Endothelial cell (in vitro differentiated cells): ENCODE measurements around the gene FAAP20. TPM values are rescaled to one million over a fixed set of nuclear protein-coding genes. Genes with fewer than 3 reads are reported as not detected.

Experiments
- DNase-seq: peaks from one replicate; pipeline ENCODE4 v3.0.0; 2021; ENCODE audit warnings: low spot score
- H3K27ac Mint-ChIP-seq: one replicate; pipeline ENCODE4 v1.8.0; 2021; ENCODE audit warnings: mixed read lengths, inconsistent platforms; ENCODE audit not compliant: unreplicated experiment
- H3K27me3 Mint-ChIP-seq: one replicate; pipeline ENCODE4 v1.8.0; 2021; ENCODE audit warnings: mild to moderate bottlenecking, moderate library complexity, mixed read lengths, inconsistent platforms; ENCODE audit not compliant: unreplicated experiment
- H3K36me3 Mint-ChIP-seq: one replicate; pipeline ENCODE4 v1.8.0; 2021; ENCODE audit warnings: mild to moderate bottlenecking, low read depth, mixed read lengths, inconsistent platforms; ENCODE audit not compliant: unreplicated experiment
- H3K4me1 Mint-ChIP-seq: one replicate; pipeline ENCODE4 v1.8.0; 2021; ENCODE audit warnings: mild to moderate bottlenecking, mixed read lengths, inconsistent platforms; ENCODE audit not compliant: unreplicated experiment
- H3K4me3 Mint-ChIP-seq: one replicate; pipeline ENCODE4 v1.8.0; 2021; ENCODE audit warnings: mild to moderate bottlenecking, mixed read lengths, inconsistent platforms; ENCODE audit not compliant: unreplicated experiment
- H3K9me3 Mint-ChIP-seq: one replicate; pipeline ENCODE4 v1.8.0; 2021; ENCODE audit warnings: mixed read lengths, inconsistent platforms; ENCODE audit not compliant: unreplicated experiment
- CTCF ChIP-seq: fragments of 200-600 bp; sonication (generic); IDR thresholded peaks from one replicate; pipeline ENCODE4 v1.5.0; 2021; ENCODE audit warnings: antibody characterized with exemption; ENCODE audit not compliant: unreplicated experiment
- total RNA-seq: library from RNA; stranded (reverse); fragmentation: NEBNext Ultra II Directional; extraction: Animal tissue kit (Norgen Biotek cat#: 25700); gene quantifications from one replicate; pipeline ENCODE4 v1.2.1, GENCODE V29; 2021; ENCODE audit not compliant: unreplicated experiment

FAAP20 gene
- total RNA-seq, 1 donor from 2014 or later: 118 TPM

- no peak for TF ChIP-seq CTCF
- Mint-ChIP-seq H3K27me3 (peaks cover 19% of the 10 kb centered on the region), H3K4me3 (peak overlapping the region; percentile 21), H3K9me3 (no peaks in the 10 kb centered on the region), H3K4me1 (peaks cover 3% of the 10 kb centered on the region), H3K27ac (no peak overlapping the region), H3K36me3 (peaks cover 12% of the 10 kb centered on the region)
- no peak for DNase-seq
These were observed 16.5 kb downstream of the FAAP20 start for GRCh38 chr1:2177946-2178538.

- H3K36me3 Mint-ChIP-seq: peaks cover 12% of the 10 kb centered on the region
- peaks cover 16% of the 10 kb centered on the region for H3K27me3 Mint-ChIP-seq
- no peak for TF ChIP-seq CTCF
- H3K27ac Mint-ChIP-seq: no peak overlapping the region
- H3K4me1 Mint-ChIP-seq: peaks cover 3% of the 10 kb centered on the region
- no peaks in the 10 kb centered on the region for H3K9me3 Mint-ChIP-seq
- no peak for DNase-seq
- H3K4me3 Mint-ChIP-seq: no peak overlapping the region
These were observed 17.0 kb downstream of the FAAP20 start for GRCh38 chr1:2177541-2177940.

- no peak for DNase-seq
- Mint-ChIP-seq H3K36me3 (peaks cover 12% of the 10 kb centered on the region), H3K9me3 (no peaks in the 10 kb centered on the region), H3K4me3 (no peak overlapping the region), H3K27ac (no peak overlapping the region), H3K27me3 (peaks cover 16% of the 10 kb centered on the region), H3K4me1 (peaks cover 3% of the 10 kb centered on the region)
- TF ChIP-seq CTCF: no peak
These were observed 18.0 kb downstream of the FAAP20 start for GRCh38 chr1:2176615-2177014.

- TF ChIP-seq CTCF: no peak
- peaks cover 3% of the 10 kb centered on the region for H3K4me1 Mint-ChIP-seq
- DNase-seq: no peak
- peaks cover 18% of the 10 kb centered on the region for H3K27me3 Mint-ChIP-seq
- peak overlapping the region; percentile 59 for H3K4me3 Mint-ChIP-seq
- peaks cover 12% of the 10 kb centered on the region for H3K36me3 Mint-ChIP-seq
- no peaks in the 10 kb centered on the region for H3K9me3 Mint-ChIP-seq
- peak overlapping the region; percentile 41 for H3K27ac Mint-ChIP-seq
These were observed 18.7 kb downstream of the FAAP20 start for GRCh38 chr1:2175681-2176454.

GRCh38 chr1:2175055-2175414 is 19.5 kb downstream of the FAAP20 start:
- Mint-ChIP-seq H3K36me3 (peaks cover 12% of the 10 kb centered on the region), H3K27me3 (peaks cover 15% of the 10 kb centered on the region)

More at GRCh38 chr1:2175055-2175414, 19.5 kb downstream of the FAAP20 start:
- no peak for DNase-seq
- peaks cover 3% of the 10 kb centered on the region for H3K4me1 Mint-ChIP-seq
- peak overlapping the region; percentile 37 for H3K27ac Mint-ChIP-seq
- no peak for TF ChIP-seq CTCF
- peak overlapping the region; percentile 37 for H3K4me3 Mint-ChIP-seq
- H3K9me3 Mint-ChIP-seq: no peaks in the 10 kb centered on the region
